A549 (cell line): Measurements from ENCODE around the gene MRPL57. TPM values are rescaled to one million over a fixed set of nuclear protein-coding genes. Genes with fewer than 3 reads are reported as not detected.
"Not testable (repeated sequence)": the region's sequence is repeated elsewhere in the genome, so short reads cannot be mapped to it uniquely, and the experiment has no call there.

ENCODE experiments used
- ATAC-seq, 2 experiments: fragments of 200-7000 bp in 1 of 2; fragments of >200 bp in 1 of 2; cut with Nextera tagmentation in 1 of 2; cut with Tn5 transposase in 1 of 2; 3 replicates each; pipeline versions ENCODE4 v1.8.0 to v1.9.1; 2018 to 2020; ENCODE audit warnings: mild to moderate bottlenecking in 1 of 2, moderate library complexity in 1 of 2
- CTCF ChIA-PET: fragments of 300-600 bp; sonication (Branson Sonifier 250); formaldehyde crosslinking; extraction: SDS; loops from one replicate; lab custom pipeline; 2021; ENCODE audit warnings: antibody characterized with exemption, inconsistent platforms; lab: Yijun Ruan, JAX
- POLR2A ChIA-PET: fragments of 350-600 bp; formaldehyde crosslinking; extraction: SDS; loops from one replicate; lab custom pipeline; 2021; ENCODE audit warnings: antibody characterized with exemption, inconsistent platforms; lab: Yijun Ruan, JAX
- DNase-seq, 2 experiments: peaks; one replicate each; pipeline versions ENCODE4 v3.0.0 to v3.0.0-alpha.2; 2011 to 2016; ENCODE audit warnings: low read depth in 1 of 2, low spot score in 1 of 2
- FAIRE-seq: peaks from 2 replicates; lab custom pipeline; 2011; peaks lifted over from hg19 to GRCh38; lab: Jason Lieb, UNC
- H3K27ac ChIP-seq, 2 experiments: fragments of >200 bp; sonication (Bioruptor Twin); formaldehyde crosslinking; 3 replicates each; pipeline ENCODE4 v1.5.1; 2016 to 2017
- H3K4me1 ChIP-seq: fragments of >200 bp; sonication (Bioruptor Twin); formaldehyde crosslinking; 3 replicates; pipeline ENCODE4 v1.6.1; 2016
- H3K4me2 ChIP-seq: fragments of >200 bp; sonication (Bioruptor Twin); formaldehyde crosslinking; 3 replicates; pipeline ENCODE4 v1.6.1; 2016
- H3K4me3 ChIP-seq: fragments of >200 bp; sonication (Bioruptor Twin); formaldehyde crosslinking; 3 replicates; pipeline ENCODE4 v1.5.1; 2016
- H3K9me3 ChIP-seq: fragments of >200 bp; sonication (Bioruptor Twin); formaldehyde crosslinking; 3 replicates; pipeline ENCODE4 v1.6.1; 2016
- CBX2 ChIP-seq: fragments of 200-600 bp; sonication (generic); IDR thresholded peaks from 2 replicates; pipeline ENCODE4 v1.6.1; 2016; ENCODE audit warnings: low read depth, mild to moderate bottlenecking, borderline replicate concordance
- E2F6 ChIP-seq: IDR thresholded peaks from 2 replicates; pipeline ENCODE4 v1.6.1; 2012; ENCODE audit warnings: low read depth, borderline replicate concordance
- FOSL2 ChIP-seq, 2 experiments: fragments of 450-650 bp in 1 of 2; fragments of >200 bp in 1 of 2; sonication (Bioruptor Twin) in 1 of 2; formaldehyde crosslinking; IDR thresholded peaks; 2 replicates each; pipeline versions ENCODE4 v1.5.0 to v1.6.1; 2016 to 2020; ENCODE audit warnings: mild to moderate bottlenecking in 1 of 2, moderate library complexity in 1 of 2
- HDAC2 ChIP-seq: fragments of 200-600 bp; sonication (generic); IDR thresholded peaks from 2 replicates; pipeline ENCODE4 v1.6.1; 2016
- HEYL ChIP-seq: fragments of 250-450 bp; sonication (Bioruptor Pico); IDR thresholded peaks from 2 replicates; pipeline ENCODE4 v1.8.0; 2021; ENCODE audit warnings: mild to moderate bottlenecking, moderate library complexity
- HMGXB4 ChIP-seq: fragments of 250-450 bp; sonication (Bioruptor Pico); IDR thresholded peaks from 2 replicates; pipeline ENCODE4 v1.5.0; 2021; ENCODE audit warnings: mild to moderate bottlenecking, moderate library complexity, borderline replicate concordance
- HOXB13 ChIP-seq: fragments of 250-450 bp; sonication (Bioruptor Pico); IDR thresholded peaks from 2 replicates; pipeline ENCODE4 v1.5.0; 2020; ENCODE audit warnings: low read depth, mild to moderate bottlenecking, moderate library complexity
- HOXB5 ChIP-seq: fragments of 250-450 bp; sonication (Bioruptor Pico); IDR thresholded peaks from 2 replicates; pipeline ENCODE4 v1.5.0; 2020; ENCODE audit warnings: mild to moderate bottlenecking, moderate library complexity
- JUNB ChIP-seq: fragments of >200 bp; sonication (Bioruptor Twin); formaldehyde crosslinking; IDR thresholded peaks from 2 replicates; pipeline ENCODE4 v1.6.1; 2016
- KDM5A ChIP-seq: fragments of 200-600 bp; sonication (generic); IDR thresholded peaks from 2 replicates; pipeline ENCODE4 v1.6.1; 2016; ENCODE audit warnings: antibody characterized with exemption, mild to moderate bottlenecking
- MAZ ChIP-seq: fragments of 150-350 bp; IDR thresholded peaks from 2 replicates; pipeline ENCODE4 v1.6.1; 2014; ENCODE audit warnings: antibody characterized with exemption, low read depth, low read length, borderline replicate concordance
- NPAS2 ChIP-seq: fragments of 250-450 bp; sonication (Bioruptor Pico); IDR thresholded peaks from 2 replicates; pipeline ENCODE4 v1.8.0; 2022; ENCODE audit warnings: mild to moderate bottlenecking, moderate library complexity, borderline replicate concordance
- NR3C1 ChIP-seq: fragments of >200 bp; sonication (Bioruptor Twin); formaldehyde crosslinking; IDR thresholded peaks from 3 replicates; pipeline ENCODE4 v1.6.1; 2017
- PBX3 ChIP-seq: IDR thresholded peaks from 2 replicates; pipeline ENCODE4 v1.6.1; 2012
- RARB ChIP-seq: fragments of 250-450 bp; sonication (Bioruptor Pico); IDR thresholded peaks from 2 replicates; pipeline ENCODE4 v1.8.0; 2021; ENCODE audit warnings: mild to moderate bottlenecking, moderate library complexity
- RCOR1 ChIP-seq: fragments of 150-350 bp; IDR thresholded peaks from 2 replicates; pipeline ENCODE4 v1.6.1; 2014; ENCODE audit warnings: antibody characterized with exemption, low read length, low read depth
- REST ChIP-seq: fragments of 200-600 bp; sonication (generic); IDR thresholded peaks from 2 replicates; pipeline ENCODE4 v1.6.1; 2016; ENCODE audit warnings: antibody characterized with exemption, mild to moderate bottlenecking, moderate library complexity
- SMC3 ChIP-seq: fragments of >200 bp; sonication (Bioruptor Twin); formaldehyde crosslinking; IDR thresholded peaks from 3 replicates; pipeline ENCODE4 v1.6.1; 2018; ENCODE audit warnings: inconsistent platforms
- TFCP2L1 ChIP-seq: fragments of 250-450 bp; sonication (Bioruptor Pico); IDR thresholded peaks from 2 replicates; pipeline ENCODE4 v1.5.0; 2021; ENCODE audit warnings: mild to moderate bottlenecking
- TP53 ChIP-seq: fragments of 250-450 bp; sonication (Bioruptor Pico); IDR thresholded peaks from 2 replicates; pipeline ENCODE4 v1.5.0; 2021; ENCODE audit warnings: mild to moderate bottlenecking, moderate library complexity
- WGBS: methylation state at CpG from one replicate; pipeline ENCODE4 v1.1.6; 2017; ENCODE audit errors: missing lambda C conversion rate; 5-methylcytosine and 5-hydroxymethylcytosine counted together
- polyA plus RNA-seq, 4 experiments: library from polyadenylated mRNA; depleted of rRNA in 3 of 4; stranded (reverse); fragments of >200 nt; fragmentation: RNase III in 1 of 4; extraction: RNeasy Plus Mini Kit Qiagen cat#74134 plus additional on column Dnase treatment in 1 of 4; gene quantifications; 2 replicates in 3 of 4; 3 replicates in 1 of 4; pipeline ENCODE4 v1.2.3, GENCODE V29; 2011 to 2017

MRPL57 gene
- polyA plus RNA-seq, 2 of the 4 experiments (the other 2 are of a cell fraction), result 21.3 to 23.0 TPM

- ATAC-seq (no peak), FAIRE-seq (no peak), DNase-seq (no peak)
- WGBS, result 90% methylated on average over 9 of the region's 9 CpGs
- Histone ChIP-seq H3K9me3 (no peaks in the 10 kb centered on the region), H3K4me1 (peaks cover 5% of the 10 kb centered on the region; the same call in 2 of the 3 replicates), H3K4me3 (no peak overlapping the region), H3K4me2 (no peak overlapping the region), H3K27ac (no peak overlapping the region)
- POLR2A ChIA-PET, result no interaction called here
- CTCF ChIA-PET, result interaction anchor here (0.6 kb wide), 1 partner anchor 57 kb away, joined by 3 read pairs; no protein-coding TSS in a partner anchor
- no peak for TF ChIP-seq PBX3
These were observed 5.0 kb upstream of the MRPL57 start for GRCh38 chr13:21171420-21171819.

- H3K4me2 ChIP-seq, ATAC-seq, POLR2A ChIA-PET, FAIRE-seq, H3K9me3 ChIP-seq, CTCF ChIA-PET, H3K4me3 ChIP-seq, DNase-seq, H3K27ac ChIP-seq: not testable (repeated sequence)
- peaks cover 11% of the 10 kb centered on the region; the same call in 2 of the 3 replicates for H3K4me1 ChIP-seq
- 0% methylated on average over 1 of the region's 1 CpG for WGBS
These were observed 2.7 kb upstream of the MRPL57 start for GRCh38 chr13:21173767-21174166.

GRCh38 chr13:21175656-21176214 lies 723 bp upstream of the MRPL57 start:
- H3K4me1 ChIP-seq, result peaks cover 11% of the 10 kb centered on the region; the same call in 2 of the 3 replicates
- no peak for TF ChIP-seq HMGXB4 (CRISPR knock-in tag)
- TF ChIP-seq HOXB5, result no peak
- no peak for TF ChIP-seq TP53 (CRISPR knock-in tag)
- no peak for TF ChIP-seq FOSL2 (IDR thresholded peaks at IDR 0.05)
- TF ChIP-seq FOSL2 (CRISPR knock-in tag; IDR thresholded peaks at IDR 0.05), result no peak
- TF ChIP-seq E2F6, result no peak
- TF ChIP-seq RCOR1, result no peak
- TF ChIP-seq HDAC2, result no peak
- no peak for TF ChIP-seq JUNB
- TF ChIP-seq KDM5A, result no peak
- TF ChIP-seq MAZ, result no peak
- TF ChIP-seq CBX2, result no peak
- TF ChIP-seq REST, result no peak
- TF ChIP-seq TFCP2L1, result no peak
- TF ChIP-seq NPAS2 (CRISPR knock-in tag), result no peak
- TF ChIP-seq HEYL (CRISPR knock-in tag), result no peak
- no peak for TF ChIP-seq RARB
- no peak for TF ChIP-seq HOXB13 (CRISPR knock-in tag)
- no peak for TF ChIP-seq NR3C1
- TF ChIP-seq SMC3, result no peak
- TF ChIP-seq, all 56 proteins: peak for 0
- DNase-seq, result no peak
- 2% methylated on average over 11 of the region's 13 CpGs for WGBS
- ATAC-seq, result no peak
- CTCF ChIA-PET, result interaction anchor here (0.9 to 1.5 kb wide), 3 partner anchors 8 to 301 kb away, joined by 3 to 4 read pairs (median 3); no protein-coding TSS in a partner anchor
- H3K9me3 ChIP-seq, result no peaks in the 10 kb centered on the region
- peak overlapping the region; percentile 92 for H3K4me2 ChIP-seq
- H3K4me3 ChIP-seq, result peak overlapping the region; percentile 75
- H3K27ac ChIP-seq, result peak overlapping the region; percentile 92 to 100
- no peak for FAIRE-seq
- POLR2A ChIA-PET, result interaction anchor here (0.7 to 1.7 kb wide), 6 partner anchors 8 to 402 kb away, joined by 3 to 10 read pairs (median 3); partner anchors contain the start of gene EEF1AKMT1
